GM12875 (cell line): ENCODE results near the gene PRKAG2.

Experiments
- H3K4me3 ChIP-seq: one replicate; pipeline ENCODE4 v1.5.1; 2011; ENCODE audit warnings: low read depth, low read length, control low read depth
- CTCF ChIP-seq: IDR thresholded peaks from 2 replicates; pipeline ENCODE4 v1.5.1; 2011; ENCODE audit warnings: low read depth, mild to moderate bottlenecking, control low read depth, inconsistent platforms, low read length, moderate library complexity, borderline replicate concordance; ENCODE audit not compliant: insufficient read depth

The PRKAG2 gene

GRCh38 chr7:151699928-151700319, 177.0 kb downstream of the PRKAG2 start:
- no peak overlapping the region for H3K4me3 ChIP-seq
- TF ChIP-seq CTCF = no peak

GRCh38 chr7:151699147-151699927, 177.6 kb downstream of the PRKAG2 start:
- TF ChIP-seq CTCF = no peak
- no peak overlapping the region for H3K4me3 ChIP-seq

- no peak for TF ChIP-seq CTCF
- no peak overlapping the region for H3K4me3 ChIP-seq
Observed at GRCh38 chr7:151697942-151698341, 179.0 kb downstream of the PRKAG2 start.

- H3K4me3 ChIP-seq = no peak overlapping the region
- no peak for TF ChIP-seq CTCF
Observed at GRCh38 chr7:151697515-151697895, 179.4 kb downstream of the PRKAG2 start.

GRCh38 chr7:151696721-151697514, 180.0 kb downstream of the PRKAG2 start:
- H3K4me3 ChIP-seq = no peak overlapping the region
- TF ChIP-seq CTCF = no peak

- TF ChIP-seq CTCF = no peak
Observed at GRCh38 chr7:151695951-151696541, 180.9 kb downstream of the PRKAG2 start.

More at GRCh38 chr7:151695951-151696541, 180.9 kb downstream of the PRKAG2 start:
- H3K4me3 ChIP-seq = no peak overlapping the region
